ENCODE results near the gene ZFP92. TPM values are rescaled to one million over a fixed set of nuclear protein-coding genes. Genes with fewer than 3 reads are reported as not detected.

ZFP92 gene
- total and polyA plus RNA-seq, 2 donors (not counting 3 experiments of a cell fraction or from before 2014, with no cell fraction given) = 0.36 to 1.2 TPM

DNA sequence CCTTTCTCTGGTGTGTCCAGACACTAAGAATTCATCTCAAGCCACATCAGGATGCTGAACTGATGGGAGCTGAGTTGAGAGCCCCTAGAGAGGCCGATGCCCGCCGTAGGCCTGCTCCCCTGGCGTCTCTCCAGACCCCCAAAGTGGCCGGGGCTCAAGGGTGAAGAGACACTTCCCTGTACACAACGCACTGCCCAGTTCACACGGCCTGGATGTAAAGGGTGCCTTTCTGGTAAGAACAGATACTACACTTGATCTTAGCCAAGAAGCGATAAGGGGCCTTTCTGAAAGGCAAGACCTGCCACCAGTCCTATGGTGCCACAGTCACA lies 39.6 kb downstream of the ZFP92 start:
- CTCF ChIA-PET = interaction anchor here (1.3 kb wide), 1 partner anchor 10 kb away, joined by 13 read pairs; no protein-coding TSS in a partner anchor
- intact Hi-C loops (cut with micrococcal nuclease) = no loop called here
- H3K4me3 ChIP-seq (replicated peaks in 1 of 3; ENCODE audit: insufficient read depth in 1 of 3, low read depth in 1 of 3, low read length in 3 of 3) = no peak overlapping the region
- no peak overlapping the region for H2AFZ ChIP-seq (ENCODE audit: low read depth, low read length)
- no peak for TF ChIP-seq EZH2 (IDR thresholded peaks at IDR 0.05; ENCODE audit: borderline replicate concordance, low read depth, low read length, severe bottlenecking)
- no peaks in the 10 kb centered on the region for H3K79me2 ChIP-seq (ENCODE audit: control insufficient read depth, insufficient read depth, low read length)
- BruUV-seq (replicated peaks) = no TSS peak
- POLR2A ChIA-PET = no interaction called here
- no peak overlapping the region for H3K4me2 ChIP-seq (ENCODE audit: insufficient read depth, low read length)
- no peaks in the 10 kb centered on the region for H3K9me3 ChIP-seq (replicated peaks; ENCODE audit: control insufficient read depth, insufficient read depth, low read length)
- H4K20me1 ChIP-seq (replicated peaks; ENCODE audit: control insufficient read depth, extremely low read depth, insufficient read depth, low read length) = no peaks in the 10 kb centered on the region
- DNase-seq (ENCODE audit: low read depth, low spot score) (no peak), FAIRE-seq (no peak)
- no peaks in the 10 kb centered on the region for H3K4me1 ChIP-seq (ENCODE audit: control insufficient read depth, extremely low read depth, insufficient read depth, low read length)
- H3K36me3 ChIP-seq (ENCODE audit: control insufficient read depth in 2 of 2, extremely low read depth in 1 of 2, insufficient read depth in 2 of 2, low read length in 2 of 2) = no peaks in the 10 kb centered on the region
- H3K9ac ChIP-seq (replicated peaks; ENCODE audit: extremely low read depth, insufficient read depth, low read length) = no peak overlapping the region
- dilution Hi-C loops (cut with MboI; ENCODE audit: extremely low pct_ligation_motif_present, low sequenced_read_pairs) = no loop called here
- H3K27ac ChIP-seq (ENCODE audit: insufficient read depth, low read depth, low read length) = no peak overlapping the region
- H3K9me1 ChIP-seq (replicated peaks; ENCODE audit: control insufficient read depth, extremely low read depth, insufficient read depth, low read length) = no peaks in the 10 kb centered on the region
- H3K27me3 ChIP-seq (ENCODE audit: control insufficient read depth in 2 of 2, insufficient read depth in 2 of 2, low read length in 2 of 2) = no peaks in the 10 kb centered on the region

DNA sequence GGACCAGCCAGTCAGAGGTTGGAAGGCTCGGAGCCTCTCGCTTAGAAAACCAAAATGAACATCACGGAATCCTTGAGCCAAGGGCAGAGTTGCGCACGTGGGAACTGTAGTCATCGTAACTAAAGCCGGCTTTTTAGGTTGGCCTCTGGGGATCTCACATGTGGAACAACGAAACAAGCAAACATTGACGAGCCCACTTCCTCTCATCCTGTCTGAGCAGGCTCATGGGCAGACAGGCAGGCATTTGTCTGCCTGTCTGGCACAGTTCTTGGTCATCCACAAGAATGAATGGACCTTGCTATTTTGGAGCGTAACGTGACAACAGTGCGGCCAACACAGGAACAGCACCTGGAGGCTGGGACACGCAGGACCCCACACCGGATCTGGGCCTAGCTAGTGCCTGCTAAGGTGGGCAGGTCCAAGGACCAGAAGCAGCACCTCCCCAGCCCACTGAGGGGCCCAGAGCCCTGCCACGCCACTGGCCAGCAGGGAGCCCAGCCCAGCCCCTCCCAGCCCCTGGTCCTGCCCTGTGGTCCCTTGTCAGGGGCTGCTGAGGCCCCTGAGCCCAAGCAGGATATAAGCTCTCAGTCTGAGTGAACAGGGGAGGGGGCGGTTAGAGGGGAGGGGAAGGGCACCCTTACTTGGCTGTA lies 43.8 kb downstream of the ZFP92 start:
- Histone ChIP-seq H3K9ac (replicated peaks; ENCODE audit: extremely low read depth, insufficient read depth, low read length) (no peak overlapping the region), H3K4me3 (replicated peaks in 1 of 3; ENCODE audit: insufficient read depth in 1 of 3, low read depth in 1 of 3, low read length in 3 of 3) (no peak overlapping the region), H2AFZ (ENCODE audit: low read depth, low read length) (no peak overlapping the region), H3K36me3 (ENCODE audit: control insufficient read depth in 2 of 2, extremely low read depth in 1 of 2, insufficient read depth in 2 of 2, low read length in 2 of 2) (no peaks in the 10 kb centered on the region), H3K27me3 (ENCODE audit: control insufficient read depth in 2 of 2, insufficient read depth in 2 of 2, low read length in 2 of 2) (no peaks in the 10 kb centered on the region), H3K27ac (ENCODE audit: insufficient read depth, low read depth, low read length) (no peak overlapping the region), H3K4me2 (ENCODE audit: insufficient read depth, low read length) (no peak overlapping the region), H4K20me1 (replicated peaks; ENCODE audit: control insufficient read depth, extremely low read depth, insufficient read depth, low read length) (no peaks in the 10 kb centered on the region), H3K9me3 (replicated peaks; ENCODE audit: control insufficient read depth, insufficient read depth, low read length) (no peaks in the 10 kb centered on the region), H3K9me1 (replicated peaks; ENCODE audit: control insufficient read depth, extremely low read depth, insufficient read depth, low read length) (no peaks in the 10 kb centered on the region), H3K79me2 (ENCODE audit: control insufficient read depth, insufficient read depth, low read length) (no peaks in the 10 kb centered on the region), H3K4me1 (ENCODE audit: control insufficient read depth, extremely low read depth, insufficient read depth, low read length) (peaks cover 5% of the 10 kb centered on the region)
- TF ChIP-seq, protein P1, sequence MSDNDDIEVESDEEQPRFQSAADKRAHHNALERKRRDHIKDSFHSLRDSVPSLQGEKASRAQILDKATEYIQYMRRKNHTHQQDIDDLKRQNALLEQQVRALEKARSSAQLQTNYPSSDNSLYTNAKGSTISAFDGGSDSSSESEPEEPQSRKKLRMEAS (IDR thresholded peaks at IDR 0.05; ENCODE audit: insufficient read depth, insufficient read length) = no peak
- no peak for TF ChIP-seq MYC (IDR thresholded peaks at IDR 0.05; ENCODE audit: low read depth, low read length)
- no peak for TF ChIP-seq POLR2AphosphoS5 (IDR thresholded peaks at IDR 0.05; ENCODE audit: insufficient read depth, low read depth, low read length)
- TF ChIP-seq, protein P2, sequence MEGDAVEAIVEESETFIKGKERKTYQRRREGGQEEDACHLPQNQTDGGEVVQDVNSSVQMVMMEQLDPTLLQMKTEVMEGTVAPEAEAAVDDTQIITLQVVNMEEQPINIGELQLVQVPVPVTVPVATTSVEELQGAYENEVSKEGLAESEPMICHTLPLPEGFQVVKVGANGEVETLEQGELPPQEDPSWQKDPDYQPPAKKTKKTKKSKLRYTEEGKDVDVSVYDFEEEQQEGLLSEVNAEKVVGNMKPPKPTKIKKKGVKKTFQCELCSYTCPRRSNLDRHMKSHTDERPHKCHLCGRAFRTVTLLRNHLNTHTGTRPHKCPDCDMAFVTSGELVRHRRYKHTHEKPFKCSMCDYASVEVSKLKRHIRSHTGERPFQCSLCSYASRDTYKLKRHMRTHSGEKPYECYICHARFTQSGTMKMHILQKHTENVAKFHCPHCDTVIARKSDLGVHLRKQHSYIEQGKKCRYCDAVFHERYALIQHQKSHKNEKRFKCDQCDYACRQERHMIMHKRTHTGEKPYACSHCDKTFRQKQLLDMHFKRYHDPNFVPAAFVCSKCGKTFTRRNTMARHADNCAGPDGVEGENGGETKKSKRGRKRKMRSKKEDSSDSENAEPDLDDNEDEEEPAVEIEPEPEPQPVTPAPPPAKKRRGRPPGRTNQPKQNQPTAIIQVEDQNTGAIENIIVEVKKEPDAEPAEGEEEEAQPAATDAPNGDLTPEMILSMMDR (IDR thresholded peaks at IDR 0.05; ENCODE audit: extremely low read depth in 1 of 2, insufficient read depth in 1 of 2, low read depth in 1 of 2, low read length in 2 of 2) = no peak
- no peak for TF ChIP-seq GATA2 (IDR thresholded peaks at IDR 0.05; ENCODE audit: insufficient read depth, insufficient read length, low read depth, low read length)
- no peak for TF ChIP-seq FOS (IDR thresholded peaks at IDR 0.05; ENCODE audit: borderline replicate concordance, insufficient read depth, low read length)
- TF ChIP-seq POLR2A (IDR thresholded peaks at IDR 0.05; ENCODE audit: low read depth, low read length) = no peak
- no peak for TF ChIP-seq EZH2 (IDR thresholded peaks at IDR 0.05; ENCODE audit: borderline replicate concordance, low read depth, low read length, severe bottlenecking)
- TF ChIP-seq JUN (IDR thresholded peaks at IDR 0.05; ENCODE audit: borderline replicate concordance, insufficient read depth, insufficient read length, low read depth) = no peak
- no TSS peak for BruUV-seq (replicated peaks)
- FAIRE-seq = no peak
- dilution Hi-C loops (cut with MboI; ENCODE audit: extremely low pct_ligation_motif_present, low sequenced_read_pairs) = no loop called here
- intact Hi-C loops (cut with micrococcal nuclease) = no loop called here
- ChIA-PET POLR2A (no interaction called here), CTCF (interaction anchor here (0.6 kb wide), 1 partner anchor 67 kb away, joined by 3 read pairs; no protein-coding TSS in a partner anchor)
- DNase-seq (ENCODE audit: low read depth, low spot score) = no peak

Measured in endothelial cell of umbilical vein (primary cell).